Liver (tissue), 9 donors: Measurements from ENCODE around the gene PRKCG. TPM values are rescaled to one million over a fixed set of nuclear protein-coding genes. Genes with fewer than 3 reads are reported as not detected.

Source experiments
- DNase-seq: peaks from one replicate; pipeline ENCODE4 v3.0.0-alpha.2; 2017; ENCODE audit warnings: low spot score
- H3K27ac ChIP-seq, 2 donors: one replicate each; pipeline ENCODE4 v1.7.0; 2013; ENCODE audit warnings: inconsistent platforms in 2 of 2, low read length in 2 of 2, control low read depth in 1 of 2, low read depth in 1 of 2, mild to moderate bottlenecking in 1 of 2
- H3K27me3 ChIP-seq, 4 donors: one replicate each; pipeline versions ENCODE4 v1.6.1 to v1.7.0; 2013; ENCODE audit warnings: low read length in 3 of 4, inconsistent platforms in 1 of 4, mild to moderate bottlenecking in 1 of 4, moderate library complexity in 1 of 4; ENCODE audit not compliant: control insufficient read depth in 4 of 4, insufficient read depth in 4 of 4
- H3K36me3 ChIP-seq, 4 donors: one replicate each; pipeline versions ENCODE4 v1.6.1 to v1.7.0; 2013; ENCODE audit warnings: low read length in 3 of 4, mild to moderate bottlenecking in 3 of 4, low read depth in 1 of 4, moderate library complexity in 1 of 4; ENCODE audit not compliant: control insufficient read depth in 4 of 4, insufficient read depth in 3 of 4
- H3K4me1 ChIP-seq, 4 donors: one replicate each; pipeline versions ENCODE4 v1.6.1 to v1.7.0; 2013; ENCODE audit warnings: low read length in 3 of 4, mild to moderate bottlenecking in 3 of 4, moderate library complexity in 1 of 4; ENCODE audit not compliant: control insufficient read depth in 4 of 4, insufficient read depth in 4 of 4
- H3K4me3 ChIP-seq, 3 donors: one replicate each; pipeline versions ENCODE4 v1.6.1 to v1.7.0; 2013; ENCODE audit warnings: low read length in 3 of 3, control low read depth in 1 of 3, low read depth in 1 of 3, mild to moderate bottlenecking in 1 of 3
- H3K9ac ChIP-seq, 2 donors: one replicate each; pipeline ENCODE4 v1.7.0; 2013; ENCODE audit warnings: low read length in 2 of 2, mild to moderate bottlenecking in 2 of 2, moderate library complexity in 2 of 2, control low read depth in 1 of 2, low read depth in 1 of 2
- H3K9me3 ChIP-seq, 4 donors: one replicate each; pipeline versions ENCODE4 v1.6.1 to v1.7.0; 2013; ENCODE audit warnings: low read length in 3 of 4; ENCODE audit not compliant: control insufficient read depth in 4 of 4
- ATF3 ChIP-seq: IDR thresholded peaks from 2 replicates; pipeline ENCODE4 v1.6.1; 2016; ENCODE audit warnings: antibody characterized with exemption
- EGR1 ChIP-seq, 2 donors: IDR thresholded peaks; 2 replicates each; pipeline ENCODE4 v1.6.1; 2016 to 2018; ENCODE audit warnings: antibody characterized with exemption in 2 of 2, low read depth in 2 of 2
- GABPA ChIP-seq, 2 donors: IDR thresholded peaks in 1 of 2; conservative IDR thresholded peaks in 1 of 2; 2 replicates each; pipeline ENCODE4 v1.6.1; 2016; ENCODE audit warnings: antibody characterized with exemption in 2 of 2, mild to moderate bottlenecking in 1 of 2, moderate library complexity in 1 of 2
- HNF4G ChIP-seq: IDR thresholded peaks from 2 replicates; pipeline ENCODE4 v1.6.1; 2016; ENCODE audit warnings: antibody characterized with exemption
- JUND ChIP-seq, 2 donors: IDR thresholded peaks; 2 replicates each; pipeline ENCODE4 v1.6.1; 2016; ENCODE audit warnings: antibody characterized with exemption in 2 of 2
- MAX ChIP-seq: IDR thresholded peaks from 2 replicates; pipeline ENCODE4 v1.6.1; 2016; ENCODE audit warnings: antibody characterized with exemption
- NR2F2 ChIP-seq: IDR thresholded peaks from 2 replicates; pipeline ENCODE4 v1.6.1; 2016; ENCODE audit warnings: antibody characterized with exemption
- REST ChIP-seq: IDR thresholded peaks from 2 replicates; pipeline ENCODE4 v1.6.1; 2016; ENCODE audit warnings: antibody characterized with exemption, mild to moderate bottlenecking
- RXRA ChIP-seq, 2 donors: IDR thresholded peaks; 2 replicates each; pipeline ENCODE4 v1.6.1; 2017 to 2018; ENCODE audit warnings: antibody characterized with exemption in 2 of 2, mild to moderate bottlenecking in 1 of 2
- SP1 ChIP-seq: IDR thresholded peaks from 2 replicates; pipeline ENCODE4 v1.6.1; 2018; ENCODE audit warnings: antibody characterized with exemption, mild to moderate bottlenecking
- TAF1 ChIP-seq: conservative IDR thresholded peaks from 2 replicates; pipeline ENCODE4 v1.6.1; 2016; ENCODE audit warnings: antibody characterized with exemption, mild to moderate bottlenecking
- YY1 ChIP-seq: IDR thresholded peaks from 2 replicates; pipeline ENCODE4 v1.6.1; 2016; ENCODE audit warnings: antibody characterized with exemption, mild to moderate bottlenecking
- WGBS: extraction: QIAGEN DNeasy Blood & Tissue Kit; methylation state at CpG from one replicate; pipeline ENCODE4 v1.1.7; 2013; 5-methylcytosine and 5-hydroxymethylcytosine counted together
- polyA plus RNA-seq, 2 donors: library from polyadenylated mRNA; stranded (reverse) in 1 of 2; unstranded in 1 of 2; fragments of 200-250 nt in 1 of 2; fragments of >200 nt in 1 of 2; fragmentation: Nextera tagmentation in 1 of 2; extraction: Ambion mirVana in 1 of 2; gene quantifications; one replicate each; pipeline versions ENCODE4 v1.2.1 to v1.2.3, GENCODE V29; 2013 to 2015
- total RNA-seq, 2 donors: library from RNA; depleted of rRNA; stranded (reverse); fragments of >200 nt; gene quantifications; one replicate each; pipeline ENCODE4 v1.2.3, GENCODE V29; 2014
- donor health status: healthy.
- donor health status: healthy.
- donor health status: healthy.
- donor health status: healthy.
- donor health status: healthy.

Gene PRKCG
- total and polyA plus RNA-seq, 4 donors: 0.09 TPM; not detected in 3

GRCh38 chr19:53936029-53936428 is 54.0 kb downstream of the PRKCG start:
- Histone ChIP-seq H3K36me3 (no peaks in the 10 kb centered on the region), H3K9me3 (peaks cover 0 to 2% (median 0%) of the 10 kb centered on the region in 4 donors), H3K4me1 (no peaks in the 10 kb centered on the region), H3K4me3 (no peak overlapping the region), H3K27ac (no peak overlapping the region), H3K9ac (no peak overlapping the region), H3K27me3 (peaks cover 0 to 3% (median 0%) of the 10 kb centered on the region in 4 donors)
- 52% methylated on average over 7 of the region's 7 CpGs for WGBS
- no peak for DNase-seq
- no peak for TF ChIP-seq NR2F2

- H3K27me3 ChIP-seq: peaks cover 2 to 15% (median 4%) of the 10 kb centered on the region in 4 donors
- WGBS: 10% methylated on average over 55 of the region's 55 CpGs
- DNase-seq: no peak
These were observed 60.2 kb downstream of the PRKCG start for GRCh38 chr19:53942001-53942786.

More at GRCh38 chr19:53942001-53942786, 60.2 kb downstream of the PRKCG start:
- H3K4me1 ChIP-seq: no peaks in the 10 kb centered on the region
- no peaks in the 10 kb centered on the region for H3K36me3 ChIP-seq
- H3K27ac ChIP-seq: no peak overlapping the region
- no peak for TF ChIP-seq REST
- TF ChIP-seq HNF4G: no peak
- no peak for TF ChIP-seq ATF3
- no peak for TF ChIP-seq MAX
- no peak for TF ChIP-seq EGR1 (IDR thresholded peaks at IDR 0.05; ENCODE audit: low read depth in 2 of 2)
- TF ChIP-seq JUND (IDR thresholded peaks at IDR 0.05): no peak
- no peak for TF ChIP-seq RXRA (IDR thresholded peaks at IDR 0.05)
- no peak for TF ChIP-seq TAF1
- TF ChIP-seq SP1: no peak
- TF ChIP-seq NR2F2: no peak
- TF ChIP-seq GABPA (IDR thresholded peaks at IDR 0.05 in 1 of 2, conservative IDR thresholded peaks at IDR 0.05 in 1 of 2): no peak
- no peak for TF ChIP-seq YY1
- no peak overlapping the region for H3K4me3 ChIP-seq
- H3K9me3 ChIP-seq: peaks cover 0 to 3% (median under 1%) of the 10 kb centered on the region in 4 donors
- no peak overlapping the region for H3K9ac ChIP-seq
